ENCODE measurements around the gene PPDPF.
"Not testable (repeated sequence)": the region's sequence is repeated elsewhere in the genome, so short reads cannot be mapped to it uniquely, and the experiment has no call there.

The PPDPF gene

GRCh38 chr20:63553933-63554290 is 33.3 kb downstream of the PPDPF start, which contains the start of gene FNDC11:
TSS of gene FNDC11 (plus strand) at chr20:63554159. CDS start at chr20:63555664, 1,505 bp downstream.
- no peak for DNase-seq

GRCh38 chr20:63554361-63555278 is 34.1 kb downstream of the PPDPF start:
- no peak for DNase-seq

GRCh38 chr20:63555661-63556381 is 35.3 kb downstream of the PPDPF start:
- no peak for DNase-seq

GRCh38 chr20:63556873-63557478 is 36.4 kb downstream of the PPDPF start:
- DNase-seq, result no peak

DNA sequence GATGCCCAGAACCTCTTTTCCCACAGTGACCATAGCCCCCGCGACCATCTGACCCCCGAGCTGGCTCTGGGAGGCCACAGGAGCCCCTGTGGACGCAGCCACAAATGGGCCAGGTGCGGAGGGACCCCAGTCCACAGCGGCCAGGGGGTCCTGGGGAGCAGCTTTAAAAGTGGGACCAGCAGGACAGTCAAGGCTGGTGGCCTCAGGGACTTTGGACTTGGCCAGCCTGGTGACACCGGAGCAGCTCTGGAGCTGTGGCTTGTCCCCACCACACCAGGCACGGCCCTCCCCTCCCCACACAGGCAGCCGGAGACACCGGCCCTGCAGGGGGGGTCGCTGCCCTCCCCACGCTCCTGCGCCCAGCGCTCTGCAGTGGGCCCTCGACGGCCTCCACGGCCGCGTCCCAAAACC is 36.9 kb downstream of the PPDPF start:
- no peak for DNase-seq

DNA sequence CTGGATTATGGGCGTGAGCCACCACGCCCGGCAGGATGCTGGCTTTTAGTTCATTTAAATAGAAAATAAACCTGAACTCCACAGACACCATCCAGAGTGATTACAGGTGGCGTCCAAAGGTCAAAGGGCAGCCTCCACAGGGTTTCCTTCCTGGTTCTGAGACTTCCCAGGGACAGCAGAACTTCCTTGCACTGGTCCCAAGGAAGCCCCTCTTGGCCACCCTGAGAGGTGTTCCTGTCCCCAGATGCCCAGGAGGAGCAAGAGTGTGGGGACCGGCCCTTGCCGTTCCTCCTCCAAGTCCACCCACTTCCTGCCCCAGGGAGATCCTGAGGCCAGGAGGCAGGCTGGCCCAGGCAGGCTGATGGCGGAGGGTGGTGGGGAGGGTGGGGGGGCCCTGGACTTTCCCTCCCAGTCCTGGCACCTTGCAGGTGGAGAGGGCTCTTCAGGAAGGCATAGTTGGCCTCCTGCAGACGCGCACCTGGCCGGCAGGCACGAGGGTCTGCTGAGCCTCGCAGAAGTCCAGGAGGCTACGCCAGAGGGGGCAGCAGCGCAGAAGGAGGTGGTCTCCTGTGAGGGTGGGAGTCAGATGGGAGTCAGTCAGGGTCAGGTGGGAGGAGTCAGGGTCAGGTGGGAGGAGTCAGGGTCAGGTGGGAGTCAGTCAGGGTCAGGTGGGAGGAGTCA is 38.4 kb downstream of the PPDPF start:
- no peak for DNase-seq

DNA sequence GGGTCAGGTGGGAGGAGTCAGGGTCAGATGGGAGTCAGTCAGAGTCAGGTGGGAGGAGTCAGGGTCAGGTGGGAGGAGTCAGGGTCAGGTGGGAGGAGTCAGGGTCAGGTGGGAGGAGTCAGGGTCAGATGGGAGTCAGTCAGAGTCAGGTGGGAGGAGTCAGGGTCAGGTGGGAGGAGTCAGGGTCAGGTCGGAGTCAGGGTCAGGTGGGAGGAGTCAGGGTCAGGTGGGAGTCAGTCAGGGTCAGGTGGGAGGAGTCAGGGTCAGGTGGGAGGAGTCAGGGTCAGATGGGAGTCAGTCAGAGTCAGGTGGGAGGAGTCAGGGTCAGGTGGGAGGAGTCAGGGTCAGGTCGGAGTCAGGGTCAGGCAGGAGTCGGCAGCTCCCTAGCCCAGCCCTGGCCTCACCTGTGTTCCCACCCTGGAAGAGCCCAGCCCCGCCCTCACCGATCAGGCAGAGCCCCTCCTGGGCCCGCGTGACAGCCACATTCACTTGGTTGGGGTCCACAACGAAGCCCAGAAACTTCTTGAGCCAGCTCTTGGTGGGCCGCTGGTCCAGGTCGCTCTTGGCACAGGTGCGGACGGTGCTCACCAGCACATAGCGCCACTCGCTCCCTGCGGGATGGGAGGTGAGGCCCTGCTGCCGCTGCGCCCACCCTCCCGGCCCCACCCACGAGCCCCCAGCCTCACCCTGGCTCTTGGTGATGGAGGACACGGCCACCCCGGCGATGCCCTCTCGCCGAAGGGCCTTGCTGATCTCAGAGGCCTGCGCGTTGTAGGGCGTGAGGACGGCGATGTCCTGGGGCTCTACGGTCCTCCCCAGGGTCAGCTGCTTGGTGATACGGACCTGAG is 39.1 kb downstream of the PPDPF start:
- DNase-seq, result not testable (repeated sequence)

GRCh38 chr20:63560333-63560805 is 39.8 kb downstream of the PPDPF start:
- no peak for DNase-seq

DNA sequence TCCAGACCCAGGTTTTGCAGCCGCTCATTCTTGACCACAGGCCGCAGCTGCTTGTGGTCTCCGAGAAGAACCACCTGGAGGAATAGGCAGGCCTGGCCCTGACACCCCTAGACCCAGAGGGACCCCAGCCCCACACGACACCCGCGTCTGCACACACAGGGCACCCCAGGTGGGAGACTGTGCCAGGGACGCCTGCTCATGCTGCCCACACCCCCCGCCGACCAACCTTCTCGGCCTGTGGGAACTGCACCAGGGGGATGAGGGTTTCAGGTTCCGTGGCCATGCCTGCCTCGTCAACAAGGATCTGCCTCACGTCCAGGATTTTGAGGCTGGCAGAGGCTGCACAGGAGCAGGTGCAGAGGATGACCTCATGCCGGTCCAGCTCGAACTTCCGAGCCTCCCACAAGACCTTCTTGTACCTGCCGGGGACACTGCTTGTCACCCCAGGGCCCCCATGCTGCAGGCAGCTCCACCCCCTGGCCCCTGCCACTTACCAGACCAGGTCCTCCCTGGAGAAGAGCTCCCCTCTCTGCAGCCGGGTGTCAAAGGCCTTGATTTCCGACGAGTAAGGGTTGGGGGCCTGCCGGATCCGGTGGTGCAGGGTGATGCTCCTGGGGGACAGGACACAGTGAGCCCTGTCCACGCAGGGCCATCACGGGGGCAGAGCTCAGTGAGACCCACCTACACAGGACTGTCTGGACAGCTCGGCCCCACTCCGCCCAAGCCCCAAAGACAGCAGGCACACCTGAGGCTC is 40.5 kb downstream of the PPDPF start:
- DNase-seq, result no peak

GRCh38 chr20:63561624-63562396 is 41.2 kb downstream of the PPDPF start:
- no peak for DNase-seq

GRCh38 chr20:63562461-63563224 is 42.1 kb downstream of the PPDPF start:
- DNase-seq, result no peak

GRCh38 chr20:63563225-63563935 is 42.8 kb downstream of the PPDPF start:
- DNase-seq, result no peak

DNA sequence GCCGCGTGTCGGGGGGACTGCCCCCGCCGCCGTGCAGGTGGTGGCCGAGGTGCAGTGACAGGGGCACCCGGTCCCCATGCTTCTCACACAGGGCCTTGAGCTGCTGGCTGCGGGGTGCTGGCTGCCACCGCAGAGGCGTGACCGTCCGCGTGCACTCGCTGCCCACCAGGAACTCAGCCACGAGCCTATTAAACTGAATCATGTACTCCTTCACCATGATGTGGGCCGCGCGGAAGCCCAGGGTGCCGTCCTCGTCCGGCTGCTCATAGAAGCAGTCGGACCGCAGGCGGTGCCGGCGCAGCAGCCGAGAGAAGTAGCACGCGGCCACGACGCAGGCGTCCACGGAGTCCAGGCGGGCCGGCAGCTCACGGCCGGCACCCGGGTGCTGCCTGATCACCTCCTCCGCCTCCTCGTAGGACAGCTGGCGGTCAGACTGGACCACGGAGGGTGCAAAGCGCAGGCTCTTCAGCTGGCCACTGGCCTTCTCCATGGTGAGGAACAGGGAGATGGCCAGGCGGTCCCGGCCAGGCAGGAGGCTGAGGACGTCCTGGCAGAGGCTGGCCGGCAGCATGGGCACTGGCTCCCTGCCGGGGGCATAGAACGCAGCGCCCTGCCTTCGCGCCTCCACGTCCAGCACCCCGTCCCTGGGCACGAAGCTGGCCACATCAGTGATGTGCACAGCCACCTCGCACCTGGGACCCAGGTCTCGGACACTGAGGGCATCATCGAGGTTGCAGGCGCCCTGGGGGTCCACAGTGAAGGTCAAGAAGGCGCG is 43.7 kb downstream of the PPDPF start:
- no peak for DNase-seq

DNA sequence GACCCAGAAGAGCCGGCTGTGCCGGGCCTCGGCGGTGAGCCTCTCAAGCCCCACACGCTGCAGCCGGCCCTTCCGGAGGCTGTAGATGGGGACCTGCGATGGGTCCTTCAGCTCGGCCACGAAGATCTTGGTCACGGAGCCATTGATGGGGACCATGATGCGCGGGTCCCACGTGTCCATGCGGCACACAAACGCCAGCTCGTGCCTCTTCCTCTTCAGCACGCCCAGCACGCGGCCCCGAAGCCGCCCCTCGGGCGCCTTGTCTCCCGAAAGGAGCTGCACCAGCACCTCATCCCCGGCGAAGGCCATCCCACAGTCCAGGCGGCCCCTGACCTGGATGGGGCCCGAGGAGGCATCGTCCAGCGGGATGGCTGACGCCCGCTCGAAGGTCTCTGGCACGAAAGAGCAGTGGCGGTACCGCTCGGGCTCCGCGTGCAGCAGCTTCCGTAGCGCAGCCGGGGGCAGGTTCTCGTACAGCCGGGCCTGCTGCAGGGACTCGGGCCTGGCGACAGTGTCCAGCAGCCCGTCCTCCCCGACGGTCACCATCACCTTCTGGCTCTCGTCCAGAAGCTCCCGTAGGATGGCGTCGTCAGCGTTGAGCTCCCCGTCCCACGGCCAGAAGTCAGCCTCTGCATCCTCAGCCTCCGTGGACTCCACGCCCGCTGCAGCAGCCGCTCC is 44.6 kb downstream of the PPDPF start:
- DNase-seq, result no peak

DNA sequence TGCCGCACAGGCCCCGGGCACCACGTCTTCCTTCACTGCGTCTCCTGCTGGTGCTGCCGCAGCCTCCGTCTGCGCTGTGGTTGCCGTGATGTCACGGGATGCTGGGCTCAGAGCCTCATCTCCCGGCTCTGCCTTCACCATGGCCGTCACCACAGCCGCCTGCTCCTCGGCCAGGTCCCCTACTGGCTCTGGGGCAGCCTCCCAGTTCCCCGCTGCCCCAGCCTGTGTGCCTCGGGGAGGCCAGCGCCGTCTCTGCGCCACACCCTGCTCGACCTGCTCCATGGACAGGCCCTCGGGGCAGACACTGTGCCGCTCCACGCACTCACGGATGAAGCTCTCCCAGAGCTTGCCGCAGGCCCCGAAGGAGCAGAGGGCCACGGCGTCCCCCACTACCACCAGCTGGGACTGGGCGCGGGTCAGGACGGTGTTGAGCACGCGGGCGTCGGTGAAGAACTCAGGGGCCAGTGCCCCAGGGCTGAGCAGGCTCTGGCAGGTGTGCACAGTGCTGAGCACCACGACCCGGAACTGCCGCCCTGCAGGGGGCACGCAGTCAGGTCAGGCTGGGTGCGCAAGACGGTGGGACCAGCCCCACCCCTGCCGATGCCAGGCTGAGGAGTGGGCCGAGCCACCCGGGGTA is 45.3 kb downstream of the PPDPF start:
- no peak for DNase-seq

- DNase-seq, result no peak
These were observed 46.0 kb downstream of the PPDPF start for GRCh38 chr20:63566395-63567135.

DNA sequence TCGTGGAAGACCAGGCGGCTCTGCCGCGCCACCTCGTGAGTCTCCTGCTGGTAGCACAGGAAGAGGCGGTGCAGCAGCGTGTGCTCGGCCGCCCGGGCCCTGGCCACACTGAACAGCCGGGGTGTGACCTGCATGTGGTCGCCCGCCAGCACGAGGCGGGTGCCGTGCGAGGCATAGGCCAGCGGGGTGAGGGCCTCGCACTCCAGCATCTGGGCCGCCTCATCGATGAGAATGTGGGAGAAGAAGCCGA is 46.5 kb downstream of the PPDPF start:
- no peak for DNase-seq

Data from AML-193 (cell line).